OCI-LY7 (cell line): Measurements from ENCODE around the gene PFN4. TPM values are rescaled to one million over a fixed set of nuclear protein-coding genes. Genes with fewer than 3 reads are reported as not detected.

Experiments
- BruUV-seq: library from RNA; stranded (reverse); fragments of 400-500 nt; replicated peaks from 2 replicates; lab custom pipeline; 2021; lab: Mats Ljungman, UMichigan
- CTCF ChIA-PET: fragments of 300-600 bp; sonication (Branson Sonifier 250); formaldehyde crosslinking; loops from one replicate; lab custom pipeline; 2022; ENCODE audit warnings: antibody characterized with exemption; ENCODE audit not compliant: unreplicated experiment; lab: Charles Lee
- POLR2A ChIA-PET: fragments of 300-600 bp; sonication (Branson Sonifier 250); formaldehyde crosslinking; loops from one replicate; lab custom pipeline; 2022; ENCODE audit warnings: antibody characterized with exemption; lab: Charles Lee
- DNase-seq: peaks from one replicate; pipeline ENCODE4 v3.0.0-alpha.2; 2015; ENCODE audit warnings: low spot score
- H2AFZ ChIP-seq: fragments of 200-600 bp; sonication (generic), shearing (Covaris generic); 2 replicates; pipeline ENCODE4 v1.6.1; 2014; ENCODE audit warnings: mild to moderate bottlenecking, antibody characterized with exemption, low read length, moderate library complexity
- H3K27ac ChIP-seq: fragments of 200-600 bp; sonication (generic); 2 replicates; pipeline ENCODE4 v1.5.1; 2014; ENCODE audit warnings: mixed run types, low read depth, mild to moderate bottlenecking, moderate library complexity, low read length, inconsistent platforms; ENCODE audit not compliant: poor library complexity, severe bottlenecking
- H3K36me3 ChIP-seq: fragments of 200-600 bp; sonication (generic); 2 replicates; pipeline ENCODE4 v1.6.1; 2014; ENCODE audit warnings: mild to moderate bottlenecking, antibody characterized with exemption, low read length, moderate library complexity, mixed read lengths; ENCODE audit not compliant: insufficient read depth
- H3K4me1 ChIP-seq: fragments of 200-600 bp; sonication (generic); 2 replicates; pipeline ENCODE4 v1.5.1; 2014; ENCODE audit warnings: mild to moderate bottlenecking, low read length; ENCODE audit not compliant: insufficient read depth, poor library complexity, severe bottlenecking
- H3K4me2 ChIP-seq: fragments of 200-600 bp; sonication (generic); 2 replicates; pipeline ENCODE4 v1.6.1; 2014; ENCODE audit warnings: mild to moderate bottlenecking, low read length
- H3K4me3 ChIP-seq: fragments of 200-600 bp; sonication (generic); 2 replicates; pipeline ENCODE4 v1.5.1; 2014; ENCODE audit warnings: mild to moderate bottlenecking, low read depth, low read length; ENCODE audit not compliant: poor library complexity, severe bottlenecking
- H3K79me2 ChIP-seq: fragments of 200-600 bp; sonication (generic); 2 replicates; pipeline ENCODE4 v1.6.1; 2016; ENCODE audit warnings: low read depth, mild to moderate bottlenecking, low read length, moderate library complexity, mixed read lengths; ENCODE audit not compliant: insufficient read depth
- H3K9me2 ChIP-seq: fragments of 200-600 bp; sonication (generic); 2 replicates; pipeline ENCODE4 v1.6.1; 2016; ENCODE audit warnings: mild to moderate bottlenecking, low read length, mixed read lengths; ENCODE audit not compliant: insufficient read depth
- H3K9me3 ChIP-seq: fragments of 200-600 bp; sonication (generic); 2 replicates; pipeline ENCODE4 v1.6.1; 2014; ENCODE audit warnings: mild to moderate bottlenecking, mixed run types, low read length, mixed read lengths
- H4K20me1 ChIP-seq: fragments of 200-600 bp; sonication (generic); 2 replicates; pipeline ENCODE4 v1.6.1; 2014; ENCODE audit warnings: mild to moderate bottlenecking, antibody characterized with exemption, low read length, moderate library complexity, mixed read lengths; ENCODE audit not compliant: insufficient read depth
- CTCF ChIP-seq: fragments of 200-600 bp; sonication (generic); conservative IDR thresholded peaks from 2 replicates; pipeline ENCODE4 v1.5.1; 2014; ENCODE audit warnings: mild to moderate bottlenecking, antibody characterized with exemption, low read length, moderate library complexity, mixed read lengths
- EZH2phosphoT487 ChIP-seq: fragments of 200-600 bp; sonication (generic); IDR thresholded peaks from 2 replicates; pipeline ENCODE4 v1.6.1; 2018; ENCODE audit warnings: low read depth, borderline replicate concordance, mild to moderate bottlenecking, mixed run types, antibody characterized with exemption, low read length, moderate library complexity, mixed read lengths
- intact Hi-C: fragments of 100-400 bp; cut with micrococcal nuclease; formaldehyde crosslinking; loops from one replicate; pipeline ENCODE4 v1.10.0; 2022; ENCODE audit not compliant: unreplicated experiment
- total RNA-seq, 2 experiments: library from RNA; depleted of rRNA in 1 of 2; stranded (reverse); fragments of >200 nt in 1 of 2; shearing (Covaris generic) in 1 of 2; gene quantifications; 2 replicates each; pipeline ENCODE4 v1.2.3, GENCODE V29; 2014 to 2022

Gene PFN4
- total RNA-seq, 2 experiments from 2014 or later, result not detected

- no peaks in the 10 kb centered on the region for H3K79me2 ChIP-seq
- no peak overlapping the region for H3K4me2 ChIP-seq
- no peak for DNase-seq
- H3K4me3 ChIP-seq, result no peak overlapping the region
- intact Hi-C loops, result no loop called here
- H3K9me2 ChIP-seq, result no peaks in the 10 kb centered on the region
- H3K9me3 ChIP-seq, result no peaks in the 10 kb centered on the region
- no peak for TF ChIP-seq CTCF
- TF ChIP-seq EZH2phosphoT487, result no peak
- H4K20me1 ChIP-seq, result no peaks in the 10 kb centered on the region
- H3K36me3 ChIP-seq, result no peaks in the 10 kb centered on the region
- CTCF ChIA-PET, result no interaction called here
- H2AFZ ChIP-seq, result no peak overlapping the region
- POLR2A ChIA-PET, result interaction anchor here (0.6 to 0.9 kb wide), 2 partner anchors 70 to 768 kb away, joined by 4 to 6 read pairs; no protein-coding TSS in a partner anchor
- H3K4me1 ChIP-seq, result no peaks in the 10 kb centered on the region
- BruUV-seq, result no TSS peak
- H3K27ac ChIP-seq, result no peak overlapping the region
Observed at GRCh38 chr2:24106786-24107185, 16.3 kb downstream of the PFN4 start.

- intact Hi-C loops, result no loop called here
- TF ChIP-seq EZH2phosphoT487, result no peak
- no peak for TF ChIP-seq CTCF
- Histone ChIP-seq H3K9me2 (no peaks in the 10 kb centered on the region), H3K4me2 (no peak overlapping the region), H2AFZ (no peak overlapping the region), H3K36me3 (no peaks in the 10 kb centered on the region), H3K79me2 (no peaks in the 10 kb centered on the region), H4K20me1 (no peaks in the 10 kb centered on the region), H3K4me3 (no peak overlapping the region), H3K27ac (no peak overlapping the region), H3K4me1 (no peaks in the 10 kb centered on the region), H3K9me3 (no peaks in the 10 kb centered on the region)
- ChIA-PET POLR2A (interaction anchor here (0.6 kb wide), 1 partner anchor 1459 kb away, joined by 3 read pairs; no protein-coding TSS in a partner anchor), CTCF (no interaction called here)
- no peak for DNase-seq
- BruUV-seq, result no TSS peak
Observed at GRCh38 chr2:24105816-24106215, 17.3 kb downstream of the PFN4 start.

- intact Hi-C loops, result no loop called here
- no peak overlapping the region for H3K4me2 ChIP-seq
- TF ChIP-seq CTCF (no peak), EZH2phosphoT487 (no peak)
Observed at GRCh38 chr2:24104906-24105305, 18.2 kb downstream of the PFN4 start.

More at GRCh38 chr2:24104906-24105305, 18.2 kb downstream of the PFN4 start:
- Histone ChIP-seq H3K79me2 (no peaks in the 10 kb centered on the region), H3K27ac (no peak overlapping the region), H2AFZ (no peak overlapping the region), H3K4me3 (no peak overlapping the region), H4K20me1 (no peaks in the 10 kb centered on the region), H3K9me3 (no peaks in the 10 kb centered on the region), H3K36me3 (no peaks in the 10 kb centered on the region), H3K9me2 (no peaks in the 10 kb centered on the region), H3K4me1 (no peaks in the 10 kb centered on the region)
- ChIA-PET CTCF (interaction anchor here (0.6 kb wide), 2 partner anchors 13 to 86 kb away, joined by 6 read pairs; no protein-coding TSS in a partner anchor), POLR2A (no interaction called here)
- DNase-seq, result no peak
- no TSS peak for BruUV-seq
